OCI-LY1 (cell line): ENCODE data around the gene TXNDC2.

Source experiments
- H2AFZ ChIP-seq: fragments of 200-600 bp; sonication (generic), shearing (Covaris generic); 2 replicates; pipeline ENCODE4 v1.6.0; 2014; ENCODE audit warnings: antibody characterized with exemption, mild to moderate bottlenecking, low read length
- H3F3A ChIP-seq: fragments of 200-600 bp; sonication (generic), shearing (Covaris generic); 2 replicates; pipeline ENCODE4 v1.6.0; 2014; ENCODE audit warnings: mild to moderate bottlenecking, antibody characterized with exemption, low read length, moderate library complexity; ENCODE audit not compliant: insufficient read depth
- H3K27ac ChIP-seq: fragments of 200-600 bp; sonication (generic); 2 replicates; pipeline ENCODE4 v1.5.1; 2014; ENCODE audit warnings: low read length, mixed run types, mild to moderate bottlenecking, low read depth; ENCODE audit not compliant: poor library complexity, severe bottlenecking
- H3K27me3 ChIP-seq: fragments of 200-600 bp; sonication (generic); 2 replicates; pipeline ENCODE4 v1.6.0; 2014; ENCODE audit warnings: antibody characterized with exemption, mild to moderate bottlenecking, low read length, moderate library complexity; ENCODE audit not compliant: insufficient read depth
- H3K36me3 ChIP-seq: fragments of 200-600 bp; sonication (generic); 2 replicates; pipeline ENCODE4 v1.6.1; 2014; ENCODE audit warnings: mild to moderate bottlenecking, antibody characterized with exemption, low read length, moderate library complexity, mixed read lengths; ENCODE audit not compliant: insufficient read depth
- H3K4me1 ChIP-seq: fragments of 200-600 bp; sonication (generic); 2 replicates; pipeline ENCODE4 v1.5.1; 2014; ENCODE audit warnings: mild to moderate bottlenecking, low read length, moderate library complexity; ENCODE audit not compliant: insufficient read depth, severe bottlenecking
- H3K4me2 ChIP-seq: fragments of 200-600 bp; sonication (generic), shearing (Covaris generic); 2 replicates; pipeline ENCODE4 v1.6.1; 2014; ENCODE audit warnings: low read length
- H3K4me3 ChIP-seq: fragments of 200-600 bp; sonication (generic); 2 replicates; pipeline ENCODE4 v1.5.1; 2014; ENCODE audit warnings: low read length, low read depth, mild to moderate bottlenecking, mixed read lengths; ENCODE audit not compliant: poor library complexity, severe bottlenecking
- H3K79me2 ChIP-seq: fragments of 200-600 bp; shearing (Covaris generic); 2 replicates; pipeline ENCODE4 v1.6.1; 2016; ENCODE audit warnings: mixed run types, low read length, mixed read lengths; ENCODE audit not compliant: insufficient read depth
- H3K9ac ChIP-seq: fragments of 200-600 bp; sonication (generic), shearing (Covaris generic); 2 replicates; pipeline ENCODE4 v1.6.1; 2014; ENCODE audit warnings: mild to moderate bottlenecking, low read length, mixed read lengths
- H3K9me2 ChIP-seq: fragments of 200-600 bp; sonication (generic), shearing (Covaris generic); 2 replicates; pipeline ENCODE4 v1.6.1; 2014; ENCODE audit warnings: low read depth, mild to moderate bottlenecking, low read length, mixed read lengths
- H3K9me3 ChIP-seq: fragments of 200-600 bp; shearing (Covaris generic); 2 replicates; pipeline ENCODE4 v1.6.1; 2014; ENCODE audit warnings: low read length, mixed read lengths
- H4K20me1 ChIP-seq: fragments of 200-600 bp; sonication (generic), shearing (Covaris generic); 2 replicates; pipeline ENCODE4 v1.6.0; 2016; ENCODE audit warnings: mild to moderate bottlenecking, low read length; ENCODE audit not compliant: insufficient read depth
- CTCF ChIP-seq: fragments of 200-600 bp; sonication (generic), shearing (Covaris generic); IDR thresholded peaks from 2 replicates; pipeline ENCODE4 v1.5.1; 2017; ENCODE audit warnings: mild to moderate bottlenecking, antibody characterized with exemption, low read length, moderate library complexity, mixed read lengths
- EZH2 ChIP-seq: fragments of 200-600 bp; sonication (generic), shearing (Covaris generic); IDR thresholded peaks from 2 replicates; pipeline ENCODE4 v1.8.0; 2017; ENCODE audit warnings: borderline replicate concordance, mixed run types, mild to moderate bottlenecking, antibody characterized with exemption, low read length, moderate library complexity, mixed read lengths

TXNDC2 gene

GRCh38 chr18:9931678-9932077 is 45.9 kb downstream of the TXNDC2 start:
- TF ChIP-seq CTCF (no peak), EZH2 (no peak)
- no peak overlapping the region for H3K27ac ChIP-seq
- peaks cover 89% of the 10 kb centered on the region for H3K79me2 ChIP-seq
- H3F3A ChIP-seq: no peaks in the 10 kb centered on the region
- H2AFZ ChIP-seq: no peak overlapping the region
- H3K4me1 ChIP-seq: peaks cover 15% of the 10 kb centered on the region
- H3K4me3 ChIP-seq: no peak overlapping the region
- no peaks in the 10 kb centered on the region for H3K27me3 ChIP-seq
- no peak overlapping the region for H3K4me2 ChIP-seq
- peaks cover 18% of the 10 kb centered on the region for H4K20me1 ChIP-seq
- H3K9ac ChIP-seq: no peak overlapping the region
- H3K9me3 ChIP-seq: no peaks in the 10 kb centered on the region
- H3K9me2 ChIP-seq: no peaks in the 10 kb centered on the region
- H3K36me3 ChIP-seq: peaks cover 51% of the 10 kb centered on the region

GRCh38 chr18:9933865-9934264 is 48.1 kb downstream of the TXNDC2 start:
- no peak overlapping the region for H3K4me2 ChIP-seq
- TF ChIP-seq EZH2 (no peak), CTCF (no peak)
- H2AFZ ChIP-seq: no peak overlapping the region
- H3K9me2 ChIP-seq: no peaks in the 10 kb centered on the region
- peaks cover 9% of the 10 kb centered on the region for H4K20me1 ChIP-seq
- no peak overlapping the region for H3K9ac ChIP-seq
- H3K27me3 ChIP-seq: no peaks in the 10 kb centered on the region
- H3F3A ChIP-seq: no peaks in the 10 kb centered on the region
- no peaks in the 10 kb centered on the region for H3K4me1 ChIP-seq
- H3K36me3 ChIP-seq: peaks cover 72% of the 10 kb centered on the region
- no peak overlapping the region for H3K4me3 ChIP-seq
- no peaks in the 10 kb centered on the region for H3K9me3 ChIP-seq
- no peak overlapping the region for H3K27ac ChIP-seq
- H3K79me2 ChIP-seq: peaks cover 70% of the 10 kb centered on the region

GRCh38 chr18:9934274-9934673 is 48.5 kb downstream of the TXNDC2 start:
- Histone ChIP-seq H3K27ac (no peak overlapping the region), H3K4me2 (no peak overlapping the region), H3K4me1 (no peaks in the 10 kb centered on the region), H3K9me3 (no peaks in the 10 kb centered on the region), H3K27me3 (no peaks in the 10 kb centered on the region), H3K9ac (no peak overlapping the region), H2AFZ (no peak overlapping the region), H4K20me1 (peaks cover 9% of the 10 kb centered on the region), H3K9me2 (no peaks in the 10 kb centered on the region), H3K36me3 (peaks cover 76% of the 10 kb centered on the region), H3K79me2 (peaks cover 66% of the 10 kb centered on the region), H3F3A (no peaks in the 10 kb centered on the region), H3K4me3 (no peak overlapping the region)
- TF ChIP-seq CTCF (no peak), EZH2 (no peak)
